H1 (cell line): ENCODE results near the gene NRROS. TPM values are rescaled to one million over a fixed set of nuclear protein-coding genes. Genes with fewer than 3 reads are reported as not detected.

ENCODE experiments used
- CTCF ChIA-PET: fragments of 300-600 bp; sonication (Branson Sonifier 250); formaldehyde crosslinking; loops from one replicate; lab custom pipeline; 2021; ENCODE audit not compliant: partially characterized antibody; lab: Charles Lee
- POLR2A ChIA-PET: fragments of 300-600 bp; sonication (Branson Sonifier 250); formaldehyde crosslinking; loops from one replicate; lab custom pipeline; 2021; ENCODE audit warnings: inconsistent platforms; ENCODE audit not compliant: partially characterized antibody; lab: Charles Lee
- DNase-seq, 2 experiments: peaks; one replicate each; pipeline versions ENCODE4 v3.0.0 to v3.0.0-alpha.2; 2010 to 2022; ENCODE audit warnings: low spot score in 2 of 2, low read depth in 1 of 2, mixed read lengths in 1 of 2
- FAIRE-seq: peaks from 2 replicates; lab custom pipeline; 2011; peaks lifted over from hg19 to GRCh38; lab: Jason Lieb, UNC
- H2AFZ ChIP-seq: 2 replicates; pipeline ENCODE4 v1.8.1; 2012; ENCODE audit warnings: low read length, inconsistent platforms
- H2AK5ac ChIP-seq: 2 replicates; pipeline ENCODE4 v1.6.1; 2013; ENCODE audit warnings: low read depth, low read length
- H2BK120ac ChIP-seq: replicated peaks from 2 replicates; pipeline ENCODE3; 2013; ENCODE audit warnings: low read depth, low read length, inconsistent platforms
- H2BK12ac ChIP-seq: 2 replicates; pipeline ENCODE4 v1.6.1; 2013; ENCODE audit warnings: low read depth, low read length
- H2BK15ac ChIP-seq: 2 replicates; pipeline ENCODE4 v1.6.1; 2013; ENCODE audit warnings: low read length
- H2BK20ac ChIP-seq: 2 replicates; pipeline ENCODE4 v1.6.1; 2013; ENCODE audit warnings: low read length
- H2BK5ac ChIP-seq: 2 replicates; pipeline ENCODE4 v1.6.1; 2013; ENCODE audit warnings: low read depth, low read length
- H3K14ac ChIP-seq: 2 replicates; pipeline ENCODE4 v1.6.1; 2013; ENCODE audit warnings: inconsistent platforms; ENCODE audit not compliant: insufficient read length
- H3K18ac ChIP-seq: 2 replicates; pipeline ENCODE4 v1.6.1; 2013; ENCODE audit warnings: low read length; ENCODE audit errors: extremely low read depth
- H3K23ac ChIP-seq: 2 replicates; pipeline ENCODE4 v1.6.1; 2013; ENCODE audit warnings: inconsistent platforms; ENCODE audit not compliant: insufficient read length
- H3K23me2 ChIP-seq: 2 replicates; pipeline ENCODE4 v1.6.1; 2013; ENCODE audit warnings: low read depth, low read length
- H3K27ac ChIP-seq: 2 replicates; pipeline ENCODE4 v1.6.1; 2011; ENCODE audit warnings: low read depth, low read length, inconsistent platforms
- H3K27me3 ChIP-seq, 4 experiments: replicated peaks in 1 of 4; 1 replicate in 1 of 4; 2 replicates in 3 of 4; pipeline versions ENCODE4 v1.6.1 to v1.8.1; 2011 to 2013; ENCODE audit warnings: low read length in 3 of 4, mild to moderate bottlenecking in 3 of 4, inconsistent platforms in 2 of 4, mixed read lengths in 2 of 4, moderate library complexity in 1 of 4; ENCODE audit not compliant: control insufficient read depth in 3 of 4, insufficient read depth in 3 of 4; ENCODE audit errors: extremely low read depth in 1 of 4
- H3K36me3 ChIP-seq, 4 experiments: 2 replicates each; pipeline versions ENCODE4 v1.6.1 to v1.8.1; 2011 to 2013; ENCODE audit warnings: mild to moderate bottlenecking in 4 of 4, low read length in 3 of 4, moderate library complexity in 2 of 4, control low read depth in 1 of 4, inconsistent platforms in 1 of 4; ENCODE audit not compliant: insufficient read depth in 4 of 4, control insufficient read depth in 2 of 4
- H3K4ac ChIP-seq: replicated peaks from 2 replicates; pipeline ENCODE3; 2013; ENCODE audit warnings: low read length, low read depth, mixed read lengths, inconsistent platforms; ENCODE audit not compliant: insufficient read length
- H3K4me1 ChIP-seq, 4 experiments: replicated peaks in 1 of 4; 1 replicate in 1 of 4; 2 replicates in 3 of 4; pipeline versions ENCODE4 v1.6.1 to v1.8.1; 2011 to 2013; ENCODE audit warnings: low read length in 3 of 4, inconsistent platforms in 2 of 4, mixed read lengths in 1 of 4; ENCODE audit not compliant: insufficient read depth in 4 of 4, control insufficient read depth in 3 of 4
- H3K4me2 ChIP-seq, 2 experiments: 2 replicates each; pipeline versions ENCODE4 v1.6.1 to v1.8.1; 2011 to 2013; ENCODE audit warnings: low read depth in 2 of 2, low read length in 2 of 2, control low read depth in 1 of 2, inconsistent platforms in 1 of 2, mild to moderate bottlenecking in 1 of 2; ENCODE audit not compliant: insufficient read depth in 1 of 2
- H3K4me3 ChIP-seq, 4 experiments: fragments of 200-600, 300-600 bp in 1 of 4; sonication (generic), shearing (Covaris generic), sonication (Bioruptor Twin) in 1 of 4; 2 replicates each; pipeline versions ENCODE4 v1.5.1 to v1.8.1; 2011 to 2016; ENCODE audit warnings: low read length in 4 of 4, low read depth in 3 of 4, control low read depth in 2 of 4, inconsistent platforms in 2 of 4, mild to moderate bottlenecking in 2 of 4, mixed read lengths in 1 of 4, moderate library complexity in 1 of 4; ENCODE audit not compliant: insufficient read depth in 2 of 4; ENCODE audit errors: extremely low read depth in 1 of 4
- H3K56ac ChIP-seq: replicated peaks from 2 replicates; pipeline ENCODE3; 2013; ENCODE audit warnings: low read depth, mild to moderate bottlenecking, mixed read lengths, low read length, inconsistent platforms; ENCODE audit not compliant: insufficient read length
- H3K79me1 ChIP-seq: 2 replicates; pipeline ENCODE4 v1.6.1; 2013; ENCODE audit warnings: low read depth, low read length, control low read depth
- H3K79me2 ChIP-seq, 2 experiments: 2 replicates each; pipeline versions ENCODE4 v1.6.1 to v1.8.1; 2012 to 2013; ENCODE audit warnings: low read length in 2 of 2, mild to moderate bottlenecking in 2 of 2, inconsistent platforms in 1 of 2; ENCODE audit not compliant: insufficient read depth in 2 of 2, control insufficient read depth in 1 of 2
- H3K9ac ChIP-seq, 4 experiments: replicated peaks in 1 of 4; 1 replicate in 1 of 4; 2 replicates in 3 of 4; pipeline versions ENCODE4 v1.6.1 to v1.8.1; 2011 to 2013; ENCODE audit warnings: low read depth in 3 of 4, low read length in 3 of 4, control low read depth in 2 of 4, mild to moderate bottlenecking in 2 of 4, moderate library complexity in 2 of 4, inconsistent platforms in 1 of 4; ENCODE audit errors: extremely low read depth in 1 of 4
- H3K9me3 ChIP-seq, 2 experiments: 2 replicates each; pipeline versions ENCODE4 v1.6.1 to v1.8.1; 2012 to 2013; ENCODE audit warnings: mild to moderate bottlenecking in 2 of 2, moderate library complexity in 2 of 2, control low read depth in 1 of 2, inconsistent platforms in 1 of 2, low read depth in 1 of 2, low read length in 1 of 2, mixed read lengths in 1 of 2; ENCODE audit not compliant: insufficient read depth in 2 of 2
- H4K20me1 ChIP-seq, 2 experiments: replicated peaks in 1 of 2; 2 replicates each; pipeline versions ENCODE3 to v1.8.1; 2011 to 2013; ENCODE audit warnings: inconsistent platforms in 2 of 2, low read length in 2 of 2, mild to moderate bottlenecking in 1 of 2; ENCODE audit not compliant: insufficient read depth in 2 of 2, control insufficient read depth in 1 of 2
- H4K5ac ChIP-seq: 2 replicates; pipeline ENCODE4 v1.6.1; 2013; ENCODE audit warnings: low read length, low read depth, mixed read lengths, inconsistent platforms; ENCODE audit not compliant: insufficient read length
- H4K8ac ChIP-seq: 2 replicates; pipeline ENCODE4 v1.8.0; 2013; ENCODE audit warnings: mild to moderate bottlenecking, moderate library complexity, low read length, inconsistent platforms; ENCODE audit not compliant: insufficient read depth; ENCODE audit errors: extremely low read depth
- H4K91ac ChIP-seq: replicated peaks from 2 replicates; pipeline ENCODE3; 2013; ENCODE audit warnings: low read length, mixed read lengths, inconsistent platforms; ENCODE audit not compliant: insufficient read length
- BCL11A ChIP-seq, 2 experiments: IDR thresholded peaks; one replicate each; pipeline ENCODE4 v1.6.1; 2011; ENCODE audit warnings: low read depth in 2 of 2, low read length in 2 of 2, mild to moderate bottlenecking in 2 of 2
- CEBPB ChIP-seq: IDR thresholded peaks from 2 replicates; pipeline ENCODE4 v1.6.1; 2012; ENCODE audit warnings: low read depth, low read length
- GTF2F1 ChIP-seq: IDR thresholded peaks from 2 replicates; pipeline ENCODE4 v1.6.1; 2012; ENCODE audit warnings: low read depth, low read length, improper control_type of control experiment, borderline replicate concordance
- HDAC2 ChIP-seq, 2 experiments: fragments of 300-600 bp in 1 of 2; sonication (generic) in 1 of 2; IDR thresholded peaks; 2 replicates each; pipeline ENCODE4 v1.6.1; 2011 to 2012; ENCODE audit warnings: low read depth in 2 of 2, low read length in 2 of 2, mild to moderate bottlenecking in 2 of 2, moderate library complexity in 2 of 2, borderline replicate concordance in 1 of 2, inconsistent platforms in 1 of 2
- HDAC6 ChIP-seq: IDR thresholded peaks from one replicate; pipeline ENCODE4 v1.7.1; 2012; ENCODE audit warnings: low read depth, mild to moderate bottlenecking, inconsistent platforms, low read length, moderate library complexity
- JUND ChIP-seq: IDR thresholded peaks from 2 replicates; pipeline ENCODE4 v1.6.1; 2011; ENCODE audit warnings: mild to moderate bottlenecking, improper control_type of control experiment, low read length
- KDM5A ChIP-seq: fragments of 200-600 bp; IDR thresholded peaks from 2 replicates; pipeline ENCODE4 v1.7.1; 2012; ENCODE audit warnings: mild to moderate bottlenecking, low read length, inconsistent platforms, mixed read lengths
- MAFK ChIP-seq: IDR thresholded peaks from 2 replicates; pipeline ENCODE4 v1.6.1; 2012; ENCODE audit warnings: low read depth, mild to moderate bottlenecking, improper control_type of control experiment, low read length
- POLR2AphosphoS5 ChIP-seq: IDR thresholded peaks from 2 replicates; pipeline ENCODE4 v1.6.1; 2011; ENCODE audit warnings: low read depth, low read length
- RNF2 ChIP-seq: fragments of 200-900, 300-1000 bp; sonication (generic); IDR thresholded peaks from 2 replicates; pipeline ENCODE4 v1.7.1; 2016; ENCODE audit warnings: borderline replicate concordance, low read depth, mild to moderate bottlenecking, antibody characterized with exemption, low read length; ENCODE audit not compliant: poor library complexity, severe bottlenecking; ENCODE audit errors: missing control alignments
- SIN3A ChIP-seq, 2 experiments: IDR thresholded peaks in 1 of 2; conservative IDR thresholded peaks in 1 of 2; 2 replicates each; pipeline ENCODE4 v1.6.1; 2011 to 2012; ENCODE audit warnings: low read length in 2 of 2, improper control_type of control experiment in 1 of 2, low read depth in 1 of 2, mild to moderate bottlenecking in 1 of 2
- SRF ChIP-seq: IDR thresholded peaks from 2 replicates; pipeline ENCODE4 v1.6.1; 2011; ENCODE audit warnings: mild to moderate bottlenecking, low read depth, low read length, moderate library complexity
- TEAD4 ChIP-seq: IDR thresholded peaks from 2 replicates; pipeline ENCODE4 v1.6.1; 2012; ENCODE audit warnings: low read depth, low read length, inconsistent platforms, mixed read lengths
- WGBS, 2 experiments: shearing (Covaris generic) in 1 of 2; methylation state at CpG; one replicate each; pipeline versions ENCODE4 v1.1.6 to v1.1.7; 2013 to 2015; ENCODE audit warnings: low lambda C conversion rate in 2 of 2, mixed read lengths in 2 of 2, inconsistent platforms in 1 of 2, low coverage in 1 of 2, missing lambda C conversion rate in 1 of 2; ENCODE audit not compliant: insufficient replicate concordance in 2 of 2, insufficient coverage in 1 of 2, insufficient read length in 1 of 2; ENCODE audit errors: extremely low coverage in 1 of 2, missing lambda C conversion rate in 1 of 2; 5-methylcytosine and 5-hydroxymethylcytosine counted together
- polyA plus RNA-seq, 7 experiments: library from polyadenylated mRNA; depleted of rRNA in 3 of 7; stranded (reverse) in 5 of 7; unstranded in 2 of 7; fragments of >200 nt in 5 of 7; fragments of 200-250 nt in 2 of 7; gene quantifications; 1 replicate in 5 of 7; 2 replicates in 1 of 7; 4 replicates in 1 of 7; pipeline versions ENCODE4 v1.2.1 to v1.2.3, GENCODE V29; 2011 to 2013; ENCODE audit warnings: missing spikeins in 2 of 7, mixed read lengths in 2 of 7
- total RNA-seq: library from RNA; stranded (reverse); fragmentation: NEBNext Ultra II Directional; extraction: Animal tissue kit (Norgen Biotek cat#: 25700); gene quantifications from 2 replicates; pipeline ENCODE4 v1.2.1, GENCODE V29; 2021

Gene NRROS
- total and polyA plus RNA-seq, 2 of the 8 experiments (the other 6 are each of a cell fraction or from before 2014, with no cell fraction given): 5.3 to 7.3 TPM

- Histone ChIP-seq H3K79me2 (no peaks in the 10 kb centered on the region), H4K20me1 (no peaks in the 10 kb centered on the region), H4K8ac (no peak overlapping the region), H2BK15ac (no peak overlapping the region), H2BK5ac (no peak overlapping the region), H2BK20ac (no peak overlapping the region), H3K4me1 (no peaks in the 10 kb centered on the region), H3K18ac (no peak overlapping the region), H4K91ac (no peak overlapping the region), H3K14ac (no peak overlapping the region), H3K23me2 (no peaks in the 10 kb centered on the region), H3K56ac (no peak overlapping the region), H3K27ac (no peak overlapping the region), H2BK120ac (no peak overlapping the region), H3K9me3 (no peaks in the 10 kb centered on the region), H3K4ac (no peak overlapping the region), H3K9ac (no peak overlapping the region), H4K5ac (no peak overlapping the region), H2AFZ (0 out of 2 replicates have a peak overlapping the region, but pooled peaks have one; percentile 3), H3K36me3 (no peaks in the 10 kb centered on the region), H3K27me3 (no peaks in the 10 kb centered on the region), H2AK5ac (no peak overlapping the region), H3K23ac (no peak overlapping the region), H3K4me2 (no peak overlapping the region), H3K79me1 (no peaks in the 10 kb centered on the region), H3K4me3 (no peak overlapping the region), H2BK12ac (no peak overlapping the region)
- POLR2A ChIA-PET: interaction anchor here (0.6 kb wide), 1 partner anchor 141 kb away, joined by 3 read pairs; no protein-coding TSS in a partner anchor
- TF ChIP-seq BCL11A (IDR thresholded peaks at IDR 0.05; ENCODE audit: low read depth in 2 of 2, low read length in 2 of 2) (no peak), SRF (no peak), HDAC6 (no peak), CEBPB (no peak), TEAD4 (no peak), HDAC2 (IDR thresholded peaks at IDR 0.05; ENCODE audit: borderline replicate concordance in 1 of 2, low read depth in 2 of 2, low read length in 2 of 2) (no peak), RNF2 (no peak), POLR2AphosphoS5 (no peak), SIN3A (conservative IDR thresholded peaks at IDR 0.05 in 1 of 2, IDR thresholded peaks at IDR 0.05 in 1 of 2; ENCODE audit: low read depth in 1 of 2, low read length in 2 of 2) (no peak), JUND (no peak), KDM5A (no peak), GTF2F1 (no peak), MAFK (no peak)
- 86% methylated on average over 5 of the region's 5 CpGs; no CpG with 5 or more reads in 1 of the 2 experiments for WGBS, 2 experiments
- DNase-seq (no peak), FAIRE-seq (no peak)
- CTCF ChIA-PET: interaction anchor here (0.7 to 2.3 kb wide), 7 partner anchors 10 to 665 kb away, joined by 3 to 9 read pairs (median 5); no protein-coding TSS in a partner anchor
These were observed 43.1 kb upstream of the NRROS start for GRCh38 chr3:196596355-196596754.
